ENCODE results near the gene FBXL2. TPM values are rescaled to one million over a fixed set of nuclear protein-coding genes. Genes with fewer than 3 reads are reported as not detected.

Gene FBXL2
- total and polyA plus RNA-seq, 2 of the 8 experiments (the other 6 are each of a cell fraction or from before 2014, with no cell fraction given): 3.1 to 5.4 TPM

- TF ChIP-seq RNF2 (IDR thresholded peaks at IDR 0.05; ENCODE audit: borderline replicate concordance, low read depth, low read length, missing control alignments, poor library complexity, severe bottlenecking) (no peak), KDM1A (IDR thresholded peaks at IDR 0.05; ENCODE audit: borderline replicate concordance, low read length) (no peak), EGR1 (IDR thresholded peaks at IDR 0.05; ENCODE audit: borderline replicate concordance, low read depth, low read length) (no peak), SIN3A (conservative IDR thresholded peaks at IDR 0.05 in 1 of 2, IDR thresholded peaks at IDR 0.05 in 1 of 2; ENCODE audit: low read depth in 1 of 2, low read length in 2 of 2) (peak in 1 of 2 experiments; percentile 72; a peak in 1 of 4 replicates), TBP (IDR thresholded peaks at IDR 0.05; ENCODE audit: low read depth, low read length) (no peak), KDM4A (IDR thresholded peaks at IDR 0.05; ENCODE audit: low read depth, low read length, severe bottlenecking) (no peak), SUZ12 (IDR thresholded peaks at IDR 0.05; ENCODE audit: low read length) (no peak), CTBP2 (IDR thresholded peaks at IDR 0.05; ENCODE audit: borderline replicate concordance, insufficient read depth, insufficient read length, low read length) (peak; percentile 28), GTF2F1 (IDR thresholded peaks at IDR 0.05; ENCODE audit: borderline replicate concordance, low read depth, low read length) (no peak), SP4 (IDR thresholded peaks at IDR 0.05; ENCODE audit: low read length) (no peak), ATF3 (IDR thresholded peaks at IDR 0.05; ENCODE audit: insufficient read depth, low read depth, low read length) (no peak), SP1 (IDR thresholded peaks at IDR 0.05; ENCODE audit: low read depth, low read length) (peak; percentile 69), TCF12 (IDR thresholded peaks at IDR 0.05; ENCODE audit: low read depth, low read length) (peak; percentile 95)
Observed at GRCh38 chr3:33426068-33426467, 148.8 kb downstream of the FBXL2 start (continued).

Measured in H1 (cell line).